GM12872 (cell line): Measurements from ENCODE around the gene TMEM240.

ENCODE experiments used
- TF ChIP-seq, protein P1 (sequence below): IDR thresholded peaks from 3 replicates; pipeline ENCODE4 v1.5.1; 2011; ENCODE audit warnings: low read depth, mild to moderate bottlenecking, low read length, moderate library complexity; ENCODE audit not compliant: insufficient read depth

Gene TMEM240

GRCh38 chr1:1573843-1574720 is 33.7 kb upstream of the TMEM240 start:
- TF ChIP-seq, protein P1, sequence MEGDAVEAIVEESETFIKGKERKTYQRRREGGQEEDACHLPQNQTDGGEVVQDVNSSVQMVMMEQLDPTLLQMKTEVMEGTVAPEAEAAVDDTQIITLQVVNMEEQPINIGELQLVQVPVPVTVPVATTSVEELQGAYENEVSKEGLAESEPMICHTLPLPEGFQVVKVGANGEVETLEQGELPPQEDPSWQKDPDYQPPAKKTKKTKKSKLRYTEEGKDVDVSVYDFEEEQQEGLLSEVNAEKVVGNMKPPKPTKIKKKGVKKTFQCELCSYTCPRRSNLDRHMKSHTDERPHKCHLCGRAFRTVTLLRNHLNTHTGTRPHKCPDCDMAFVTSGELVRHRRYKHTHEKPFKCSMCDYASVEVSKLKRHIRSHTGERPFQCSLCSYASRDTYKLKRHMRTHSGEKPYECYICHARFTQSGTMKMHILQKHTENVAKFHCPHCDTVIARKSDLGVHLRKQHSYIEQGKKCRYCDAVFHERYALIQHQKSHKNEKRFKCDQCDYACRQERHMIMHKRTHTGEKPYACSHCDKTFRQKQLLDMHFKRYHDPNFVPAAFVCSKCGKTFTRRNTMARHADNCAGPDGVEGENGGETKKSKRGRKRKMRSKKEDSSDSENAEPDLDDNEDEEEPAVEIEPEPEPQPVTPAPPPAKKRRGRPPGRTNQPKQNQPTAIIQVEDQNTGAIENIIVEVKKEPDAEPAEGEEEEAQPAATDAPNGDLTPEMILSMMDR, result no peak

DNA sequence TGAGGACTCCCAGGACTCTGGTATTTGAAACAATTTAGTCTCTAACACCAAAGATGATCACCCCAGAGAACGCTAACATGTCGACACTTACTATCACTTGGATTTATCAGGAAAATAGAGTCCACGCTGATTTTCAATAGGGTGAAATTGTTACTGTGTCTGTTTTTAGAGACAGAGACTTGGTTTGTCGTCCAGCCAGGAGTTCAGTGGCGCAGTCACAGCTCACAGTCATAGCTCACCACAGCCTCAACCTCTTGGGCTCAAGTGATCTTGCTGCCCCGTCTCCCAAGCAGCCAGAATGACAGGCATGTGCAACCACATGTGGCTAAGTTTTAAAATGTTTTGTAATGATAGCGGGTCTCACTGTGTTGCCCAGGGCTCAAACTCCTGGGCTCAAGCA is 28.9 kb upstream of the TMEM240 start:
- TF ChIP-seq, protein P1, result no peak

GRCh38 chr1:1567891-1568291 is 27.5 kb upstream of the TMEM240 start:
- TF ChIP-seq, protein P1, result no peak

DNA sequence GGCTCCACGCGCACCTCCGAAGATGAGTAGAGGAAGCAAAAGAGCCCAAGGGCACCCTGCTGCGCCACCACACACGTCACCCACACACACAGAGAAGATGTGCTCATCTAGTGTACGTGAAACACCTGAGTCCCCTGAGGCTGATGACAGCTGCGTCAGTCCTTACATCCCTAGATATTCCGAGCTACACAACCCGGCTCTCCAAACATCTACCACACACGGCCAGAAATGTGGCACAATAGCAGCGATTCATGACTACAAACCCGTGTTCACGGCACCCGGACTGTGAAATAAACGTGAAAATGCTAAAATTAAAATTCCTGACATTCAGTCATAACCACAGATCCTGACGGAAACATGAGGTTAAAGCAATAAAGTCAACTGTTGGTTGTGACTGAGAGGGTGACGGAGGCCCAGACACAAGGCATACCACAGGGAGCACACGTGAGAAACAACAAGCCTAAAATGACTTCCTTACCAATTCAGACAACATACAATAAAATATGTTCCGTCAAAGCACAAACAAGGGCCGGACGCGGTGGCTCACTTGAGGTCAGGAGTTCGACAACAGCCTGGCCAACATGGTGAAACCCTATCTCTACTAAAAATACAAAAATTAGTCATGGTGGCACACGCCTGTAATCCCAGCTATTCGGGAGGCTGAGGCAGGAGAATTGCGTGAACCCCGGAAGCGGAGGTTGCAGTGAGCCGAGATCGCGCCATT is 26.9 kb upstream of the TMEM240 start:
- TF ChIP-seq, protein P1, result no peak

DNA sequence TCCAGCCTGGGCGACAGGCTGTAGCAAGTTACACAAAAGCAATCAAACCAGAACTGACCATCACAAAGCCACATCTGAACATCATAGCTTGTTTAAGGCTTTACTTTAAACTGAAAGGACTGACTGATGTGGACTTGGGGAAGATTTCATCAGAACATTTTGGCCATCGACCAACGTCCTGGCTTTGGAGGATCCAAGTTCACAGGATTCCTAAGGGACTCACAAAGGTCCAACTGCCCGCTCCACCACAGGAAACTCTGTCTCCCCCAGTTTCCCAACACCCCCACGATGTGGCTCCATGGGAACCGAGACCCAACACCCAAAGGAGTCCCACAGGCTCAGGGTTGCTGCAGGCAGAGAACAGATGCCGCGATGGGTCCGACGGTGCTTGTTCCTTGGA is 24.9 kb upstream of the TMEM240 start:
- TF ChIP-seq, protein P1, result no peak

DNA sequence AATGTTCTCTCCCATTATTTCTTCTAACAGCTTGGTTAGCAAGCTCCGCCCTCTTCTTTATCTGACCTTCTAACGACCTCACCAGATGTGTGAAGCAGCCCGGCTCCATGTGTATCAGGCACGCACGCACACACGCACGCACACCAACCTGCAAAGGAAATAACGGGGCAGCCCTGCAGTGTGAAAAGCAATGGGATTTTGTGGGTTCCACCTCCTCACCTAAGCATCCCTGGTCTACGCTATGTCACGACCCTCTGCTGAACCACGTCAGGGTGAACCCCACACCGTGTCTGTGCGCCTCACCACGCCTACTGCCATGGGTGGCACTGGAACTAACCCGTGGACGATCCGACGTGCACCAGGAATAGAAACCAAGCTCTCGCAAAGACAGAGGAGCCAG is 23.8 kb upstream of the TMEM240 start:
- TF ChIP-seq, protein P1, result no peak

GRCh38 chr1:1563688-1564087 is 23.3 kb upstream of the TMEM240 start:
- TF ChIP-seq, protein P1, result no peak
